ENCODE data around the gene ZCCHC14. TPM values are rescaled to one million over a fixed set of nuclear protein-coding genes. Genes with fewer than 3 reads are reported as not detected.

ZCCHC14 gene
- total RNA-seq, 6 donors from 2014 or later = 17.2 to 35.3 (median 26.3) TPM

DNA sequence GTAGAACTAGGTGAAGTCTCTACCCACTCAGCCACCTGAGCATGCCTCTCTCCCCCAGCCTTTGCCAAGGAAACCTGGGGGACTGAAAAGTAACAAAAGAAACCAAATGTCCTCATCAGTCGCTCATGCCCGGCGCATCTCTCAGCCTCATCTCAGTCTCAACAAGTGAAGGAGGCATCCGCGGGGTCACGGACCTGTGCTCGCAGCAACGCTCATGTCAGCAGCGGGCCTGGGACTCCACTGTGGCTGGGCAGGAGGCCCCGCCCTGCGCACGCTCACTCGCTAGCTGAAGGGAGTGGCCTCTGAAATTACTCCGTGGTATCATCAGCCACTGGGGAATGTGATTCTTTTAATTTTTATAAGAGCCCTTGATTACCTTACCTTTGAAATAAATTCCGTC, 69.4 kb downstream of the ZCCHC14 start:
- TF ChIP-seq EP300 (IDR thresholded peaks at IDR 0.05) = no peak
- no peak for TF ChIP-seq POLR2AphosphoS5 (IDR thresholded peaks at IDR 0.05)
- no peak for TF ChIP-seq POLR2A (IDR thresholded peaks at IDR 0.05)
- no peak for TF ChIP-seq CTCF (IDR thresholded peaks at IDR 0.05)
- 93 to 98% methylated on average over 11 to 15 of the region's 15 CpGs for WGBS, 2 donors
- Histone ChIP-seq H3K4me3 (no peak overlapping the region), H3K36me3 (peaks cover 7 to 64% (median 44%) of the 10 kb centered on the region in 4 donors), H3K9me3 (no peaks in the 10 kb centered on the region), H3K27ac (no peak overlapping the region), H3K27me3 (no peaks in the 10 kb centered on the region), H3K4me1 (peaks cover 0 to 2% (median 0%) of the 10 kb centered on the region in 4 donors)
- no peak for ATAC-seq (ENCODE audit: low FRiP score in 2 of 2)
- DNase-seq = no peak

GRCh38 chr16:87422106-87422505, 70.7 kb downstream of the ZCCHC14 start:
- 92 to 95% methylated on average over 11 of the region's 11 CpGs for WGBS, 2 donors
- TF ChIP-seq POLR2A (IDR thresholded peaks at IDR 0.05) (no peak), CTCF (IDR thresholded peaks at IDR 0.05) (no peak), EP300 (IDR thresholded peaks at IDR 0.05) (no peak), POLR2AphosphoS5 (IDR thresholded peaks at IDR 0.05) (no peak)
- ATAC-seq (ENCODE audit: low FRiP score in 2 of 2) (no peak), DNase-seq (no peak)
- Histone ChIP-seq H3K36me3 (peaks cover 7 to 75% (median 54%) of the 10 kb centered on the region in 4 donors), H3K27me3 (no peaks in the 10 kb centered on the region), H3K4me1 (peaks cover 0 to 2% (median 0%) of the 10 kb centered on the region in 4 donors), H3K9me3 (no peaks in the 10 kb centered on the region), H3K27ac (no peak overlapping the region), H3K4me3 (no peak overlapping the region)

DNA sequence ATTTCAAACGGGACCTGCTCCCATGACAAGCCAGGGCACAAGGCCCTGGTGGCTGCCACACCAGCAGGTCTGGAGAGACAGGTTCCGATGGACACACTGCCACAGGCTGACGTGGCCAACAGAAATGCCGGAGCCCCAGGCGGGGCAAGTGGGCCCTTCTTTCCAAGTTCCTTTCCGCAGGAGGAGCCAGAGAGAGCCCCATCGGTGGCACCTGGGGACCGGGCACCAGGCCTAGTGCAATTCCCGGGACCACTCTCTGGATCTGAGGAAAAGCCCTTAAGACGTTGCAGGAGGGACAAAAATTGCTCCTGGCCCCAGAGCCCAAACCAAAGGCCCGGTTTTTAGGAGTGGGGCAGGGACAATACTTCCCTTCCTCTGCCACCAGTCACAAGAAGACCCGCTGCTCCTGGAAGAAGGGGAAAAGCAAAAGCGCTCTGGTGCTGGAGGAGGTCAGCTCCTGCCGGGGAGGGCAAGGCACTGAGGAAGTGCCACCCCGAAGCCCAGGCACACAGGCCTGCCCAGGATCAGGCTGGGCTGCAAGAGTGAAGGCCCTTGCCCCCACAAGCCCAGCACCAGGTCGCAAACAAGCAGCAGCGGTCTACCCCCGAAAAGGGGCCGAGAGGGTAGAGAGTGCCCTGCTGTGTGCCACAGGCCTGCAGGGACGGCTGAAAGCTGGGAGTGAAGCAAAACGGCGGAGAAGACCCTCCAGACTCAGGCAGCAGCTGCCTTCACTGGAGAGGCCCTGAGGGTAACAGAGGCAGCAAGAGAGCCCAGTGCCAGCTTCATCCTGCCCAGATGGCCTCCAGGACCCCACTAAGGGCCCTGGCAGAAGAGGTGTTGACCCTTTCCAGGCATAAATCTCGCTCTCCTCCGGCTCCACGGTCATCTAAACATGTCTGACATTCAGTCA, 71.6 kb downstream of the ZCCHC14 start:
- H3K4me1 ChIP-seq = peaks cover 0 to 2% (median 0%) of the 10 kb centered on the region in 4 donors
- H3K9me3 ChIP-seq = no peaks in the 10 kb centered on the region
- no peaks in the 10 kb centered on the region for H3K27me3 ChIP-seq
- no peak overlapping the region for H3K27ac ChIP-seq
- 95 to 96% methylated on average over 14 to 25 of the region's 25 CpGs for WGBS, 2 donors
- ATAC-seq (ENCODE audit: low FRiP score in 2 of 2) (no peak), DNase-seq (no peak)
- TF ChIP-seq CTCF (IDR thresholded peaks at IDR 0.05) = no peak
- no peak for TF ChIP-seq POLR2A (IDR thresholded peaks at IDR 0.05)
- no peak for TF ChIP-seq EP300 (IDR thresholded peaks at IDR 0.05)
- no peak for TF ChIP-seq POLR2AphosphoS5 (IDR thresholded peaks at IDR 0.05)
- H3K4me3 ChIP-seq = no peak overlapping the region
- peaks cover 7 to 80% (median 58%) of the 10 kb centered on the region in 4 donors for H3K36me3 ChIP-seq

- H3K27ac ChIP-seq = no peak overlapping the region
- no peaks in the 10 kb centered on the region for H3K27me3 ChIP-seq
- 92 to 95% methylated on average over 21 to 25 of the region's 25 CpGs for WGBS, 2 donors
- no peak for TF ChIP-seq POLR2A (IDR thresholded peaks at IDR 0.05)
- TF ChIP-seq CTCF (IDR thresholded peaks at IDR 0.05) = no peak
- no peak for TF ChIP-seq POLR2AphosphoS5 (IDR thresholded peaks at IDR 0.05)
- H3K36me3 ChIP-seq = peaks cover 7 to 85% (median 62%) of the 10 kb centered on the region in 4 donors
- no peaks in the 10 kb centered on the region for H3K9me3 ChIP-seq
- no peak for DNase-seq
- H3K4me3 ChIP-seq = no peak overlapping the region
- H3K4me1 ChIP-seq = no peaks in the 10 kb centered on the region
- ATAC-seq (ENCODE audit: low FRiP score in 2 of 2) = no peak
These were observed 72.5 kb downstream of the ZCCHC14 start for GRCh38 chr16:87420026-87421002.

All from upper lobe of left lung (tissue), 6 donors.